ENCODE measurements around the gene VEZT.

GRCh38 chr12:95325501-95325900 lies 107.9 kb downstream of the VEZT start:
- TF ChIP-seq, protein P1, sequence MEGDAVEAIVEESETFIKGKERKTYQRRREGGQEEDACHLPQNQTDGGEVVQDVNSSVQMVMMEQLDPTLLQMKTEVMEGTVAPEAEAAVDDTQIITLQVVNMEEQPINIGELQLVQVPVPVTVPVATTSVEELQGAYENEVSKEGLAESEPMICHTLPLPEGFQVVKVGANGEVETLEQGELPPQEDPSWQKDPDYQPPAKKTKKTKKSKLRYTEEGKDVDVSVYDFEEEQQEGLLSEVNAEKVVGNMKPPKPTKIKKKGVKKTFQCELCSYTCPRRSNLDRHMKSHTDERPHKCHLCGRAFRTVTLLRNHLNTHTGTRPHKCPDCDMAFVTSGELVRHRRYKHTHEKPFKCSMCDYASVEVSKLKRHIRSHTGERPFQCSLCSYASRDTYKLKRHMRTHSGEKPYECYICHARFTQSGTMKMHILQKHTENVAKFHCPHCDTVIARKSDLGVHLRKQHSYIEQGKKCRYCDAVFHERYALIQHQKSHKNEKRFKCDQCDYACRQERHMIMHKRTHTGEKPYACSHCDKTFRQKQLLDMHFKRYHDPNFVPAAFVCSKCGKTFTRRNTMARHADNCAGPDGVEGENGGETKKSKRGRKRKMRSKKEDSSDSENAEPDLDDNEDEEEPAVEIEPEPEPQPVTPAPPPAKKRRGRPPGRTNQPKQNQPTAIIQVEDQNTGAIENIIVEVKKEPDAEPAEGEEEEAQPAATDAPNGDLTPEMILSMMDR (IDR thresholded peaks at IDR 0.05): no peak
- no peak for TF ChIP-seq POLR2A (IDR thresholded peaks at IDR 0.05)
